Natural killer cell treated with Interleukin-12 subunit alpha and Interleukin-12 subunit beta and Interleukin-15 and Interleukin-18, amount 100 ng/mL, for 72 hours (primary cell): ENCODE data around the gene SOX6. TPM values are rescaled to one million over a fixed set of nuclear protein-coding genes. Genes with fewer than 3 reads are reported as not detected.

ENCODE experiments used
- ATAC-seq, 2 donors: fragments of 150-1000 bp; cut with Tn5 transposase in 1 of 2; sonication (Bioruptor Pico), chemical (Tn5 transposase) in 1 of 2; 2 replicates each; pipeline ENCODE4 v1.10.0; 2021
- DNase-seq: peaks from one replicate; pipeline ENCODE4 v3.0.0; 2022; ENCODE audit warnings: low spot score
- H3K27ac Mint-ChIP-seq, 2 donors: 1 replicate in 1 of 2; 2 replicates in 1 of 2; pipeline ENCODE4 v1.8.0; 2022; ENCODE audit warnings: mixed read lengths in 2 of 2, mild to moderate bottlenecking in 1 of 2, moderate library complexity in 1 of 2
- H3K27me3 Mint-ChIP-seq, 2 donors: 1 replicate in 1 of 2; 2 replicates in 1 of 2; pipeline ENCODE4 v1.8.0; 2022; ENCODE audit warnings: mixed read lengths in 2 of 2
- H3K36me3 Mint-ChIP-seq: one replicate; pipeline ENCODE4 v1.8.0; 2022; ENCODE audit warnings: mixed read lengths
- H3K4me1 Mint-ChIP-seq, 2 donors: 1 replicate in 1 of 2; 2 replicates in 1 of 2; pipeline ENCODE4 v1.8.0; 2022; ENCODE audit warnings: low read depth in 2 of 2, mixed read lengths in 2 of 2, mild to moderate bottlenecking in 1 of 2
- H3K4me3 Mint-ChIP-seq: one replicate; pipeline ENCODE4 v1.8.0; 2022; ENCODE audit warnings: mixed read lengths
- H3K9me3 Mint-ChIP-seq: 2 replicates; pipeline ENCODE4 v1.8.0; 2022; ENCODE audit warnings: mixed read lengths
- total RNA-seq, 2 donors: library from RNA; stranded (reverse); gene quantifications; one replicate each; pipeline ENCODE4 v1.2.3, GENCODE V29; 2022

Gene SOX6
- total RNA-seq, 2 donors from 2014 or later, result not detected

- Mint-ChIP-seq H3K27ac (no peak overlapping the region), H3K4me1 (no peaks in the 10 kb centered on the region), H3K36me3 (no peaks in the 10 kb centered on the region), H3K27me3 (no peaks in the 10 kb centered on the region), H3K4me3 (no peak overlapping the region), H3K9me3 (no peaks in the 10 kb centered on the region)
- ATAC-seq, result no peak
- no peak for DNase-seq
These were observed 244.7 kb downstream of the SOX6 start for GRCh38 chr11:16111690-16112089.

GRCh38 chr11:16110886-16111285 is 245.5 kb downstream of the SOX6 start:
- H3K27ac Mint-ChIP-seq, result no peak overlapping the region
- no peaks in the 10 kb centered on the region for H3K4me1 Mint-ChIP-seq
- H3K27me3 Mint-ChIP-seq, result no peaks in the 10 kb centered on the region
- no peak overlapping the region for H3K4me3 Mint-ChIP-seq
- H3K9me3 Mint-ChIP-seq, result no peaks in the 10 kb centered on the region
- DNase-seq, result no peak
- ATAC-seq, result no peak
- H3K36me3 Mint-ChIP-seq, result no peaks in the 10 kb centered on the region

- Mint-ChIP-seq H3K4me3 (no peak overlapping the region), H3K4me1 (no peaks in the 10 kb centered on the region), H3K27me3 (no peaks in the 10 kb centered on the region), H3K9me3 (peaks cover 5% of the 10 kb centered on the region), H3K27ac (no peak overlapping the region), H3K36me3 (no peaks in the 10 kb centered on the region)
- ATAC-seq (no peak), DNase-seq (no peak)
These were observed 256.9 kb downstream of the SOX6 start for GRCh38 chr11:16099343-16099900.

GRCh38 chr11:16098526-16099205 is 257.7 kb downstream of the SOX6 start:
- DNase-seq, result no peak
- Mint-ChIP-seq H3K4me3 (no peak overlapping the region), H3K4me1 (no peaks in the 10 kb centered on the region), H3K9me3 (peaks cover 8% of the 10 kb centered on the region), H3K27ac (no peak overlapping the region), H3K27me3 (no peaks in the 10 kb centered on the region), H3K36me3 (no peaks in the 10 kb centered on the region)
- no peak for ATAC-seq

- no peak overlapping the region for H3K27ac Mint-ChIP-seq
- peaks cover 3% of the 10 kb centered on the region for H3K9me3 Mint-ChIP-seq
- no peaks in the 10 kb centered on the region for H3K4me1 Mint-ChIP-seq
- H3K36me3 Mint-ChIP-seq, result no peaks in the 10 kb centered on the region
- ATAC-seq (no peak), DNase-seq (no peak)
- no peak overlapping the region for H3K4me3 Mint-ChIP-seq
- no peaks in the 10 kb centered on the region for H3K27me3 Mint-ChIP-seq
These were observed 258.8 kb downstream of the SOX6 start for GRCh38 chr11:16097543-16097942.

GRCh38 chr11:16096336-16096735 is 260.0 kb downstream of the SOX6 start:
- DNase-seq (no peak), ATAC-seq (no peak)
- no peaks in the 10 kb centered on the region for H3K4me1 Mint-ChIP-seq
- peaks cover 3% of the 10 kb centered on the region for H3K9me3 Mint-ChIP-seq
- H3K36me3 Mint-ChIP-seq, result no peaks in the 10 kb centered on the region
- no peak overlapping the region for H3K4me3 Mint-ChIP-seq
- no peak overlapping the region for H3K27ac Mint-ChIP-seq
- no peaks in the 10 kb centered on the region for H3K27me3 Mint-ChIP-seq

- Mint-ChIP-seq H3K27me3 (no peaks in the 10 kb centered on the region), H3K4me3 (no peak overlapping the region), H3K27ac (no peak overlapping the region), H3K9me3 (peaks cover 3% of the 10 kb centered on the region), H3K36me3 (no peaks in the 10 kb centered on the region), H3K4me1 (no peaks in the 10 kb centered on the region)
- DNase-seq (no peak), ATAC-seq (no peak)
These were observed 260.6 kb downstream of the SOX6 start for GRCh38 chr11:16095756-16096155.

GRCh38 chr11:16093889-16094653 is 262.3 kb downstream of the SOX6 start:
- H3K27ac Mint-ChIP-seq, result no peak overlapping the region
- no peaks in the 10 kb centered on the region for H3K4me1 Mint-ChIP-seq
- no peaks in the 10 kb centered on the region for H3K36me3 Mint-ChIP-seq
- no peak for ATAC-seq
- H3K27me3 Mint-ChIP-seq, result no peaks in the 10 kb centered on the region
- peaks cover 3% of the 10 kb centered on the region for H3K9me3 Mint-ChIP-seq
- no peak overlapping the region for H3K4me3 Mint-ChIP-seq
- no peak for DNase-seq

GRCh38 chr11:16091862-16092261 is 264.5 kb downstream of the SOX6 start:
- Mint-ChIP-seq H3K27me3 (no peaks in the 10 kb centered on the region), H3K9me3 (peaks cover 3% of the 10 kb centered on the region)

GRCh38 chr11:16089481-16089880 is 266.9 kb downstream of the SOX6 start:
- no peaks in the 10 kb centered on the region for H3K27me3 Mint-ChIP-seq
- DNase-seq, result no peak
- no peaks in the 10 kb centered on the region for H3K36me3 Mint-ChIP-seq
- H3K4me1 Mint-ChIP-seq, result no peaks in the 10 kb centered on the region
- H3K9me3 Mint-ChIP-seq, result peaks cover 3% of the 10 kb centered on the region
- ATAC-seq, result no peak
- H3K27ac Mint-ChIP-seq, result no peak overlapping the region
- H3K4me3 Mint-ChIP-seq, result no peak overlapping the region

More at GRCh38 chr11:16091862-16092261, 264.5 kb downstream of the SOX6 start:
- Mint-ChIP-seq H3K36me3 (no peaks in the 10 kb centered on the region), H3K4me3 (no peak overlapping the region), H3K4me1 (no peaks in the 10 kb centered on the region), H3K27ac (no peak overlapping the region)
- ATAC-seq (no peak), DNase-seq (no peak)

- H3K4me3 Mint-ChIP-seq, result no peak overlapping the region
- peaks cover 1% of the 10 kb centered on the region for H3K9me3 Mint-ChIP-seq
- H3K4me1 Mint-ChIP-seq, result no peaks in the 10 kb centered on the region
- ATAC-seq (no peak), DNase-seq (no peak)
- H3K27ac Mint-ChIP-seq, result no peak overlapping the region
- no peaks in the 10 kb centered on the region for H3K36me3 Mint-ChIP-seq
- H3K27me3 Mint-ChIP-seq, result no peaks in the 10 kb centered on the region
These were observed 267.6 kb downstream of the SOX6 start for GRCh38 chr11:16088774-16089173.

GRCh38 chr11:16087886-16088285 is 268.5 kb downstream of the SOX6 start:
- no peak for ATAC-seq
- no peaks in the 10 kb centered on the region for H3K36me3 Mint-ChIP-seq
- H3K27me3 Mint-ChIP-seq, result no peaks in the 10 kb centered on the region
- no peak overlapping the region for H3K27ac Mint-ChIP-seq
- H3K4me1 Mint-ChIP-seq, result no peaks in the 10 kb centered on the region
- H3K9me3 Mint-ChIP-seq, result peaks cover 1% of the 10 kb centered on the region
- DNase-seq, result no peak
- H3K4me3 Mint-ChIP-seq, result no peak overlapping the region

- H3K4me1 Mint-ChIP-seq, result no peaks in the 10 kb centered on the region
- no peak overlapping the region for H3K4me3 Mint-ChIP-seq
- ATAC-seq (no peak), DNase-seq (no peak)
- H3K36me3 Mint-ChIP-seq, result no peaks in the 10 kb centered on the region
- H3K27me3 Mint-ChIP-seq, result no peaks in the 10 kb centered on the region
- peaks cover 4% of the 10 kb centered on the region for H3K9me3 Mint-ChIP-seq
- no peak overlapping the region for H3K27ac Mint-ChIP-seq
These were observed 270.0 kb downstream of the SOX6 start for GRCh38 chr11:16086229-16086819.
